ENCODE data around the gene MSRB3.
"Not testable (repeated sequence)": the region's sequence is repeated elsewhere in the genome, so short reads cannot be mapped to it uniquely, and the experiment has no call there.

MSRB3 gene

GRCh38 chr12:65278576-65279368, at the start of gene MSRB3:
MSRB3 (plus strand) TSS chr12:65278683; CDS start chr12:65308580, 29,897 bp downstream.
- DNase-seq (ENCODE audit: low spot score) = peak; percentile 96

- no peak for DNase-seq (ENCODE audit: low spot score)
These were observed 49.0 kb upstream of the MSRB3 start for GRCh38 chr12:65229441-65229840.

GRCh38 chr12:65232476-65233077, 45.9 kb upstream of the MSRB3 start:
- peak; percentile 34 for DNase-seq (ENCODE audit: low spot score)

GRCh38 chr12:65237153-65237552, 41.3 kb upstream of the MSRB3 start:
- DNase-seq (ENCODE audit: low spot score) = no peak

- DNase-seq (ENCODE audit: low spot score) = no peak
These were observed 39.9 kb upstream of the MSRB3 start for GRCh38 chr12:65238609-65239008.

GRCh38 chr12:65248656-65249633, 29.5 kb upstream of the MSRB3 start:
- no peak for DNase-seq (ENCODE audit: low spot score)

GRCh38 chr12:65252515-65252914, 26.0 kb upstream of the MSRB3 start:
- DNase-seq (ENCODE audit: low spot score) = no peak

- DNase-seq (ENCODE audit: low spot score) = no peak
These were observed 20.5 kb upstream of the MSRB3 start for GRCh38 chr12:65257986-65258385.

GRCh38 chr12:65259501-65259900, 19.0 kb upstream of the MSRB3 start:
- no peak for DNase-seq (ENCODE audit: low spot score)

- no peak for DNase-seq (ENCODE audit: low spot score)
These were observed 14.7 kb upstream of the MSRB3 start for GRCh38 chr12:65263777-65264176.

GRCh38 chr12:65266408-65266807, 12.1 kb upstream of the MSRB3 start:
- no peak for DNase-seq (ENCODE audit: low spot score)

GRCh38 chr12:65269603-65270002, 8.9 kb upstream of the MSRB3 start:
- peak; percentile 31 for DNase-seq (ENCODE audit: low spot score)

- no peak for DNase-seq (ENCODE audit: low spot score)
These were observed 3.7 kb upstream of the MSRB3 start for GRCh38 chr12:65274602-65275272.

- no peak for DNase-seq (ENCODE audit: low spot score)
These were observed 2.9 kb upstream of the MSRB3 start for GRCh38 chr12:65275627-65276026.

- DNase-seq (ENCODE audit: low spot score) = no peak
These were observed 1.5 kb upstream of the MSRB3 start for GRCh38 chr12:65276916-65277530.

- peak; percentile 9 for DNase-seq (ENCODE audit: low spot score)
These were observed 398 bp upstream of the MSRB3 start for GRCh38 chr12:65277994-65278575.

GRCh38 chr12:65279369-65280112, 1.1 kb downstream of the MSRB3 start:
- DNase-seq (ENCODE audit: low spot score) = peak; percentile 89

GRCh38 chr12:65280306-65280705, 1.8 kb downstream of the MSRB3 start:
- DNase-seq (ENCODE audit: low spot score) = no peak

GRCh38 chr12:65282840-65283239, 4.4 kb downstream of the MSRB3 start:
- DNase-seq (ENCODE audit: low spot score) = peak; percentile 19

GRCh38 chr12:65285532-65285931, 7.0 kb downstream of the MSRB3 start:
- DNase-seq (ENCODE audit: low spot score) = not testable (repeated sequence)
